Forelimb muscle (tissue), 1 donor: ENCODE data around the gene CD79A. TPM values are rescaled to one million over a fixed set of nuclear protein-coding genes. Genes with fewer than 3 reads are reported as not detected.

Source experiments
- polyA plus RNA-seq: library from polyadenylated mRNA; unstranded; fragments of 120-200 nt; gene quantifications from one replicate; pipeline ENCODE4 v1.2.1, GENCODE V29; 2013; ENCODE audit not compliant: insufficient read length

The CD79A gene
- polyA plus RNA-seq, 1 donor = 0.73 TPM

Other genes with a start within 250 kb of the CD79A start
- gene CEACAM7, start 189.0 kb upstream of the CD79A start, polyA plus RNA-seq = not detected
- not detected for gene CEACAM5, start 168.7 kb upstream of the CD79A start, polyA plus RNA-seq
- 0.23 TPM for gene CEACAM6, start 121.7 kb upstream of the CD79A start, polyA plus RNA-seq
- not detected for gene CEACAM3, start 80.7 kb upstream of the CD79A start, polyA plus RNA-seq
- gene LYPD4, start 32.6 kb upstream of the CD79A start, polyA plus RNA-seq = not detected
- gene DMRTC2, start 32.2 kb upstream of the CD79A start, polyA plus RNA-seq = not detected
- gene RPS19, start 17.0 kb upstream of the CD79A start, polyA plus RNA-seq = 2,505 TPM
- 34.3 TPM for gene ARHGEF1, start 5.9 kb downstream of the CD79A start, polyA plus RNA-seq
- 0.11 TPM for gene ERFL, start 51.2 kb downstream of the CD79A start, polyA plus RNA-seq
- gene RABAC1, start 82.0 kb downstream of the CD79A start, polyA plus RNA-seq = 64.5 TPM
- gene ATP1A3, start 117.0 kb downstream of the CD79A start, polyA plus RNA-seq = 0.61 TPM
- 2.5 TPM for gene GRIK5, start 192.9 kb downstream of the CD79A start, polyA plus RNA-seq
- gene ZNF574, start 198.9 kb downstream of the CD79A start, polyA plus RNA-seq = 10.1 TPM